ENCODE measurements around the gene AGER. TPM values are rescaled to one million over a fixed set of nuclear protein-coding genes. Genes with fewer than 3 reads are reported as not detected.

The AGER gene
- total RNA-seq, 1 donor from 2014 or later = 9.9 TPM

DNA sequence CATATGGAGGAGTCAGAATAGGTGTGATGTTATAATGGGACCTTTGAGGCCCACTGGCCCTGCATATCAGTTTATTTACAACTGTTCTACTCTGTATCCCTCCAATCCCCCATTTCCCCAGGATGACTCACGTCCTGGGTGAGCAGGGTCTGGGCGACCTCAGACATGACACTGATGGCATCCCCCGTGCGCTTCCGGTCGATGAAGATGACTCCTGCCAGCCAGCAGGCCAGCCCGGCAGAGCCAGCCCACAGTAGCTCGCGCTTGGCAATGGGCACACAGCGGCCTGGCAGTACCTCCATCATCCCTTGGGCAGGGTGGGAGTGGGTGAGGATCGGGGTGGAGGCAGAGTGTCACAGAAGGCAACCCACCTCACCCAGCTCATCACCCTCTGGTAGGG is 13.8 kb downstream of the AGER start:
- Mint-ChIP-seq H3K9me3 (ENCODE audit: unreplicated experiment) (peaks cover 2% of the 10 kb centered on the region), H3K36me3 (ENCODE audit: low read depth, unreplicated experiment) (peaks cover 30% of the 10 kb centered on the region), H3K4me1 (ENCODE audit: low read depth, unreplicated experiment) (peaks cover 30% of the 10 kb centered on the region), H3K4me3 (ENCODE audit: unreplicated experiment) (no peak overlapping the region), H3K27ac (ENCODE audit: unreplicated experiment) (no peak overlapping the region), H3K27me3 (ENCODE audit: low read depth, unreplicated experiment) (no peaks in the 10 kb centered on the region)
- H3K4me3 ChIP-seq (ENCODE audit: insufficient read depth, low read depth, low read length) = no peak overlapping the region
- H3K36me3 ChIP-seq (ENCODE audit: insufficient read depth, low read length) = peaks cover 12% of the 10 kb centered on the region
- H3K4me1 ChIP-seq (ENCODE audit: insufficient read depth, low read length) = peaks cover 23% of the 10 kb centered on the region
- peaks cover 34% of the 10 kb centered on the region for H3K79me2 ChIP-seq (ENCODE audit: insufficient read depth, low read length)
- TF ChIP-seq, protein P1, sequence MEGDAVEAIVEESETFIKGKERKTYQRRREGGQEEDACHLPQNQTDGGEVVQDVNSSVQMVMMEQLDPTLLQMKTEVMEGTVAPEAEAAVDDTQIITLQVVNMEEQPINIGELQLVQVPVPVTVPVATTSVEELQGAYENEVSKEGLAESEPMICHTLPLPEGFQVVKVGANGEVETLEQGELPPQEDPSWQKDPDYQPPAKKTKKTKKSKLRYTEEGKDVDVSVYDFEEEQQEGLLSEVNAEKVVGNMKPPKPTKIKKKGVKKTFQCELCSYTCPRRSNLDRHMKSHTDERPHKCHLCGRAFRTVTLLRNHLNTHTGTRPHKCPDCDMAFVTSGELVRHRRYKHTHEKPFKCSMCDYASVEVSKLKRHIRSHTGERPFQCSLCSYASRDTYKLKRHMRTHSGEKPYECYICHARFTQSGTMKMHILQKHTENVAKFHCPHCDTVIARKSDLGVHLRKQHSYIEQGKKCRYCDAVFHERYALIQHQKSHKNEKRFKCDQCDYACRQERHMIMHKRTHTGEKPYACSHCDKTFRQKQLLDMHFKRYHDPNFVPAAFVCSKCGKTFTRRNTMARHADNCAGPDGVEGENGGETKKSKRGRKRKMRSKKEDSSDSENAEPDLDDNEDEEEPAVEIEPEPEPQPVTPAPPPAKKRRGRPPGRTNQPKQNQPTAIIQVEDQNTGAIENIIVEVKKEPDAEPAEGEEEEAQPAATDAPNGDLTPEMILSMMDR (IDR thresholded peaks at IDR 0.05; ENCODE audit: insufficient read depth, low read depth, low read length) = no peak
- no peak for TF ChIP-seq EZH2 (IDR thresholded peaks at IDR 0.05; ENCODE audit: insufficient read depth, low read length)
- FAIRE-seq = no peak
- no peak for DNase-seq (ENCODE audit: low read depth)
- H2AFZ ChIP-seq (ENCODE audit: low read depth, low read length) = no peak overlapping the region
- no peaks in the 10 kb centered on the region for H3K9me3 ChIP-seq (ENCODE audit: insufficient read depth, low read depth, low read length)
- no peaks in the 10 kb centered on the region for H3K27me3 ChIP-seq (ENCODE audit: insufficient read depth, low read length)
- no peak overlapping the region for H3K27ac ChIP-seq (ENCODE audit: low read depth, low read length)
- peaks cover 36% of the 10 kb centered on the region for H4K20me1 ChIP-seq (ENCODE audit: insufficient read depth, low read length)
- no peak overlapping the region for H3K4me2 ChIP-seq (ENCODE audit: low read length)
- H3K9ac ChIP-seq (ENCODE audit: low read length) = no peak overlapping the region

DNA sequence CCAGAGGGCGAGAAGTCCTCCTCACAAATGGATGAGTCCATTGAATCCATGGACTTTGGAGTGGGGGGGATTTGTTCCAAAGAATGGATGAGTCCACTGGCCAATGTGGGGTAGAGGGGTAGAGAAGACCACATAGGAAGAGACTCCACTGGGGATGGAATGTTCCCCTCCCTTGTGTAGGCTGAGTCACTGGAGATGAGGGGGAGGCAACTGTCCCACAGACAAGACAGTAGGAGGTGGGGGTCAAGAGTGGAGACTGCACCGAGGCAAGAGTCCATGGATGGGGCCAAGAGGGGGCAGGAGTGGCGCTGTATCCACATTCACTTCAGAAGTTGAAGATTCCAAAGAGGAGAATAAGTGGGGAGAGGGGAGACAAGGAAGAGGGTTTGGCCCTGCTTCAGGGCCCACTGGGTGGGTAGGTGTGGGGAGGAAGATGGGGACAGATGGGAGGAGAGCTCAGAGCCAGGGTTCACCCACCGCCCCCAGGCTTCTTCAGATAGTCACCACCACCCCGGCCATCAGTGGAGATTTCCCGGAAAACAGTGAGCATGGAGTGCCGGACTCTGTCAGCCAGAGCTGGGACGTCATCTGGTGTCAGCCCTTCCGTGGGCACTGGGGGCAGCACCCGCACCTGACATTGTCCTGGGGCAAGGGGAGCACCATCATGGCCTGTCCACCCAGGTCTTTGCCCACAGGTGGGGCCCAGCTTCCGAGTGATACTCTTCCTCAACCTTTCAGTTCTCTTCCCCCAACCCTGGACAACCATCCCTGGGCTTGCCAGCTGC is 15.1 kb downstream of the AGER start:
- peaks cover 33% of the 10 kb centered on the region for H3K36me3 Mint-ChIP-seq (ENCODE audit: low read depth, unreplicated experiment)

More for the DNA sequence above, 15.1 kb downstream of the AGER start:
- Histone ChIP-seq H3K4me3 (ENCODE audit: insufficient read depth, low read depth, low read length) (no peak overlapping the region), H3K79me2 (ENCODE audit: insufficient read depth, low read length) (peaks cover 21% of the 10 kb centered on the region), H3K27ac (ENCODE audit: low read depth, low read length) (no peak overlapping the region), H3K4me1 (ENCODE audit: insufficient read depth, low read length) (peaks cover 13% of the 10 kb centered on the region), H3K36me3 (ENCODE audit: insufficient read depth, low read length) (peaks cover 12% of the 10 kb centered on the region), H3K9me3 (ENCODE audit: insufficient read depth, low read depth, low read length) (no peaks in the 10 kb centered on the region), H3K27me3 (ENCODE audit: insufficient read depth, low read length) (no peaks in the 10 kb centered on the region), H3K4me2 (ENCODE audit: low read length) (no peak overlapping the region), H4K20me1 (ENCODE audit: insufficient read depth, low read length) (peaks cover 25% of the 10 kb centered on the region), H3K9ac (ENCODE audit: low read length) (no peak overlapping the region), H2AFZ (ENCODE audit: low read depth, low read length) (no peak overlapping the region)
- peak overlapping the region; percentile 64 for H3K4me3 Mint-ChIP-seq (ENCODE audit: unreplicated experiment)
- no peaks in the 10 kb centered on the region for H3K27me3 Mint-ChIP-seq (ENCODE audit: low read depth, unreplicated experiment)
- H3K27ac Mint-ChIP-seq (ENCODE audit: unreplicated experiment) = no peak overlapping the region
- TF ChIP-seq, protein P1 (IDR thresholded peaks at IDR 0.05; ENCODE audit: insufficient read depth, low read depth, low read length) = no peak
- TF ChIP-seq EZH2 (IDR thresholded peaks at IDR 0.05; ENCODE audit: insufficient read depth, low read length) = no peak
- DNase-seq (ENCODE audit: low read depth) = no peak
- peaks cover 26% of the 10 kb centered on the region for H3K4me1 Mint-ChIP-seq (ENCODE audit: low read depth, unreplicated experiment)
- no peak for FAIRE-seq
- H3K9me3 Mint-ChIP-seq (ENCODE audit: unreplicated experiment) = peaks cover 2% of the 10 kb centered on the region

All from astrocyte (in vitro differentiated cells and primary cell).